Bronchial epithelial cell (primary cell): ENCODE data around the gene AIRE. TPM values are rescaled to one million over a fixed set of nuclear protein-coding genes. Genes with fewer than 3 reads are reported as not detected.

Experiments used
- DNase-seq: peaks from one replicate; pipeline ENCODE4 v3.0.0-alpha.2; 2010; ENCODE audit warnings: low read depth
- FAIRE-seq: peaks from 2 replicates; lab custom pipeline; 2011; peaks lifted over from hg19 to GRCh38; lab: Jason Lieb, UNC
- H3K27me3 ChIP-seq: 2 replicates; pipeline ENCODE4 v1.5.1; 2011; ENCODE audit warnings: low read length; ENCODE audit not compliant: control insufficient read depth, insufficient read depth
- H3K36me3 ChIP-seq: 2 replicates; pipeline ENCODE4 v1.5.1; 2011; ENCODE audit warnings: low read length; ENCODE audit not compliant: control insufficient read depth, insufficient read depth
- H3K4me3 ChIP-seq: 2 replicates; pipeline ENCODE4 v1.5.1; 2011; ENCODE audit warnings: mild to moderate bottlenecking, low read depth, low read length, control low read depth
- CTCF ChIP-seq: IDR thresholded peaks from 2 replicates; pipeline ENCODE4 v1.5.1; 2011; ENCODE audit warnings: mild to moderate bottlenecking, moderate library complexity, low read length, control low read depth, inconsistent platforms; ENCODE audit not compliant: insufficient read depth, severe bottlenecking
- total RNA-seq: library from RNA; depleted of rRNA; stranded (reverse); fragments of >200 nt; gene quantifications from 2 replicates; pipeline ENCODE4 v1.2.1, GENCODE V29; 2014

The AIRE gene
- total RNA-seq, 1 donor from 2014 or later, result not detected

GRCh38 chr21:44313451-44313850 lies 27.8 kb downstream of the AIRE start:
- Histone ChIP-seq H3K36me3 (peaks cover 46% of the 10 kb centered on the region), H3K4me3 (no peak overlapping the region), H3K27me3 (no peaks in the 10 kb centered on the region)
- DNase-seq (no peak), FAIRE-seq (no peak)
- TF ChIP-seq CTCF, result no peak

GRCh38 chr21:44314128-44314527 lies 28.5 kb downstream of the AIRE start:
- H3K27me3 ChIP-seq, result no peaks in the 10 kb centered on the region
- DNase-seq (no peak), FAIRE-seq (no peak)
- no peak for TF ChIP-seq CTCF
- H3K36me3 ChIP-seq, result peaks cover 46% of the 10 kb centered on the region
- H3K4me3 ChIP-seq, result no peak overlapping the region

GRCh38 chr21:44314561-44314960 lies 28.9 kb downstream of the AIRE start:
- no peak overlapping the region for H3K4me3 ChIP-seq
- no peak for TF ChIP-seq CTCF
- peaks cover 47% of the 10 kb centered on the region for H3K36me3 ChIP-seq
- DNase-seq (no peak), FAIRE-seq (no peak)
- H3K27me3 ChIP-seq, result no peaks in the 10 kb centered on the region

GRCh38 chr21:44315691-44316203 lies 30.1 kb downstream of the AIRE start:
- no peak overlapping the region for H3K4me3 ChIP-seq
- no peak for FAIRE-seq
- H3K27me3 ChIP-seq, result no peaks in the 10 kb centered on the region
- H3K36me3 ChIP-seq, result peaks cover 47% of the 10 kb centered on the region
- TF ChIP-seq CTCF, result no peak
- DNase-seq, result no peak

GRCh38 chr21:44316277-44316900 lies 30.7 kb downstream of the AIRE start:
- Histone ChIP-seq H3K36me3 (peaks cover 47% of the 10 kb centered on the region), H3K4me3 (no peak overlapping the region), H3K27me3 (no peaks in the 10 kb centered on the region)
- peak; percentile 72 for FAIRE-seq
- no peak for TF ChIP-seq CTCF
- no peak for DNase-seq

- no peak overlapping the region for H3K4me3 ChIP-seq
- no peak for TF ChIP-seq CTCF
- FAIRE-seq (no peak), DNase-seq (no peak)
- H3K27me3 ChIP-seq, result no peaks in the 10 kb centered on the region
- H3K36me3 ChIP-seq, result peaks cover 44% of the 10 kb centered on the region
Measured at GRCh38 chr21:44317241-44317782, 31.6 kb downstream of the AIRE start.
